GM04503 (cell line): ENCODE results near the gene HSD17B2.
A peak's percentile ranks its signal among the peaks of the same experiment; 100 is the strongest.

ENCODE experiments used
- DNase-seq: peaks from one replicate; pipeline ENCODE4 v3.0.0-alpha.2; 2012; ENCODE audit warnings: low read depth

The HSD17B2 gene

GRCh38 chr16:82050506-82050905 is 15.5 kb downstream of the HSD17B2 start:
- DNase-seq: no peak

GRCh38 chr16:82050909-82051357 is 15.9 kb downstream of the HSD17B2 start:
- no peak for DNase-seq

GRCh38 chr16:82051656-82052055 is 16.6 kb downstream of the HSD17B2 start:
- no peak for DNase-seq

- no peak for DNase-seq
Observed at GRCh38 chr16:82055117-82055516, 20.1 kb downstream of the HSD17B2 start.

- DNase-seq: no peak
Observed at GRCh38 chr16:82055728-82056549, 20.9 kb downstream of the HSD17B2 start.

GRCh38 chr16:82056550-82056896 is 21.5 kb downstream of the HSD17B2 start:
- no peak for DNase-seq

- no peak for DNase-seq
Observed at GRCh38 chr16:82059161-82059982, 24.3 kb downstream of the HSD17B2 start.

- no peak for DNase-seq
Observed at GRCh38 chr16:82059983-82060421, 24.9 kb downstream of the HSD17B2 start.

GRCh38 chr16:82061861-82062525 is 26.9 kb downstream of the HSD17B2 start:
- DNase-seq: no peak

GRCh38 chr16:82062645-82063058 is 27.6 kb downstream of the HSD17B2 start:
- peak; percentile 85 for DNase-seq

- no peak for DNase-seq
Observed at GRCh38 chr16:82063456-82064082, 28.5 kb downstream of the HSD17B2 start.

- no peak for DNase-seq
Observed at GRCh38 chr16:82067042-82067803, 32.2 kb downstream of the HSD17B2 start.

GRCh38 chr16:82067804-82068325 is 32.8 kb downstream of the HSD17B2 start:
- DNase-seq: no peak

- no peak for DNase-seq
Observed at GRCh38 chr16:82070656-82071369, 35.8 kb downstream of the HSD17B2 start.

GRCh38 chr16:82071421-82071820 is 36.4 kb downstream of the HSD17B2 start:
- no peak for DNase-seq

GRCh38 chr16:82072313-82072712 is 37.3 kb downstream of the HSD17B2 start:
- no peak for DNase-seq

- no peak for DNase-seq
Observed at GRCh38 chr16:82074019-82074558, 39.0 kb downstream of the HSD17B2 start.

- no peak for DNase-seq
Observed at GRCh38 chr16:82078125-82078524, 43.1 kb downstream of the HSD17B2 start.

- no peak for DNase-seq
Observed at GRCh38 chr16:82079892-82080291, 44.8 kb downstream of the HSD17B2 start.

GRCh38 chr16:82081264-82081663 is 46.2 kb downstream of the HSD17B2 start:
- no peak for DNase-seq
